AG10803 (cell line): Measurements from ENCODE around the gene AFAP1L1.
A peak's percentile ranks its signal among the peaks of the same experiment; 100 is the strongest.

ENCODE experiments used
- DNase-seq: peaks from one replicate; pipeline ENCODE4 v3.0.0; 2010; ENCODE audit warnings: low read depth
- H3K4me3 ChIP-seq: 2 replicates; pipeline ENCODE4 v1.5.1; 2011; ENCODE audit warnings: mild to moderate bottlenecking, low read length, control low read depth
- TF ChIP-seq, protein P1 (sequence below): conservative IDR thresholded peaks from 2 replicates; pipeline ENCODE4 v1.5.1; 2011; ENCODE audit warnings: mild to moderate bottlenecking, low read length, control low read depth, inconsistent platforms

AFAP1L1 gene

DNA sequence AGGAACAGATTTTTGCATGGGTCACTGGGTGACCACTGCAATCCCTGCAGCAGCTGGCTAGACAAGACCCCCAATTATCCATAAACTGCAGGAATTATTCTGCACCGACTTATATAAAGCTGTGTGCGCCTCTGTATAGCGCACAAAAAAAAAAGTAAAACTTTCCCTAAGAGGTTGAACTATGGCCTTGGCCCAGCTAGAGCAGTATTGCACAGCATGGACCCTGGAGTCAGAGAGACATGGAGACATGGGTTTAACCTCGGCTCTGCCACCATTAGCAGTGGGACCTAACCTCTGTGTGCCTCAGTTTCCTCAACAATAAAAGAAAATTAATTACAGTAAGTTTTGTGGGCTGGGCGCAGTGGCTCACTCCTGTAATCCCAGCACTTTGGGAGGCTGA is 56.5 kb downstream of the AFAP1L1 start:
- TF ChIP-seq, protein P1, sequence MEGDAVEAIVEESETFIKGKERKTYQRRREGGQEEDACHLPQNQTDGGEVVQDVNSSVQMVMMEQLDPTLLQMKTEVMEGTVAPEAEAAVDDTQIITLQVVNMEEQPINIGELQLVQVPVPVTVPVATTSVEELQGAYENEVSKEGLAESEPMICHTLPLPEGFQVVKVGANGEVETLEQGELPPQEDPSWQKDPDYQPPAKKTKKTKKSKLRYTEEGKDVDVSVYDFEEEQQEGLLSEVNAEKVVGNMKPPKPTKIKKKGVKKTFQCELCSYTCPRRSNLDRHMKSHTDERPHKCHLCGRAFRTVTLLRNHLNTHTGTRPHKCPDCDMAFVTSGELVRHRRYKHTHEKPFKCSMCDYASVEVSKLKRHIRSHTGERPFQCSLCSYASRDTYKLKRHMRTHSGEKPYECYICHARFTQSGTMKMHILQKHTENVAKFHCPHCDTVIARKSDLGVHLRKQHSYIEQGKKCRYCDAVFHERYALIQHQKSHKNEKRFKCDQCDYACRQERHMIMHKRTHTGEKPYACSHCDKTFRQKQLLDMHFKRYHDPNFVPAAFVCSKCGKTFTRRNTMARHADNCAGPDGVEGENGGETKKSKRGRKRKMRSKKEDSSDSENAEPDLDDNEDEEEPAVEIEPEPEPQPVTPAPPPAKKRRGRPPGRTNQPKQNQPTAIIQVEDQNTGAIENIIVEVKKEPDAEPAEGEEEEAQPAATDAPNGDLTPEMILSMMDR = no peak
- H3K4me3 ChIP-seq = no peak overlapping the region
- DNase-seq = no peak

DNA sequence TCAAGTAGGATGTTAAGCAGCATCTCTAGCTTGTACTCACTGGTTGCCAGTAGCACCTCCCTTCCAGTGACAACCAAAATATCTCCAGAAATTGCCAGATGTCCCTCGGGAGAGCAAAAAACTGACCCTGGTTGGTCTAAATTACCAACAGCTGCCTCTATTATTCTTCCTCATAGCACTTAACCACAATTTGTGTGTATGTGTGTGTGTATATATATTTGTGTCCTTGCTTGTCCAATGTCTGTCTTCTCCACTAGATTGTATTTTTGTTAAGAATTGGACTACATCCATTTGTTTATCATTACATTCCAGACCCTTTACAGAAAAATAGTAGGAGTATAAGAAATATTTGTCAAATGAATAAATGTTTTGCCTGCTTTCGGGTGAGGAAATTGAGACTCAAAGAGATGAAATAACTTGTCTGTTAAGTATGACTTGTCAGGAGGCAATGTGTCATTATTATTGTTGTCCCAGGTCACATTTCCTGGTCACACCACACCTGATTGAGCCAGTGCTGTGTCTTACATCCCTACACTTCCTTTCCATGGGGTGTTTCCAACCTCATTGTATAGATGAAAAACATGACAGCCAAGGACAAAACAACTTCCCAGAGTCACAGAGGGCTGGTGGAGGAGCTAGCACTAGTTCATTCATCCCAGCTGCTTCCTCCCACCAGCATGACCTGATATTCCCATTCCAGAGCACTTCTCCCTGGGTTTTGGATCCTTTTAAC is 62.2 kb downstream of the AFAP1L1 start:
- H3K4me3 ChIP-seq = no peak overlapping the region
- TF ChIP-seq, protein P1 = no peak
- peak; percentile 35 for DNase-seq

DNA sequence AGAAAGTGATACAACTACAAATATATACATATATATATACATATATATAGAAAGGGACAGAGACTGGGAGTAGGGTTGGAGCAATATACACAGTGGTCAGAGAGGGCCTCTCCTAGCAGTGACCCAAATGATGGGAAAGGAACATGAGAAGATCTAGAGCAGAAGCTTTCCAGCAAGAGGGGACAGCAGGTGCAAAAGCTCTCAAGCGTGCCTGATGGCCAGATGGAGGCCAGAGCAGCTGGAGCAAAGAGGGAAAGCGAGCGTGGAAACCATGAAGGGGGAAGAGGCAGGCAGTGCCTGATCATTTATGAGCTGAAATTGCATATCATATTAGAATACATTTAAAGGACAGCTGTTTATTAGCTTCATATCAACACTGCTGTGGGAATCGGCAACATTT is 66.1 kb downstream of the AFAP1L1 start:
- no peak overlapping the region for H3K4me3 ChIP-seq
- DNase-seq = no peak
- TF ChIP-seq, protein P1 = no peak

DNA sequence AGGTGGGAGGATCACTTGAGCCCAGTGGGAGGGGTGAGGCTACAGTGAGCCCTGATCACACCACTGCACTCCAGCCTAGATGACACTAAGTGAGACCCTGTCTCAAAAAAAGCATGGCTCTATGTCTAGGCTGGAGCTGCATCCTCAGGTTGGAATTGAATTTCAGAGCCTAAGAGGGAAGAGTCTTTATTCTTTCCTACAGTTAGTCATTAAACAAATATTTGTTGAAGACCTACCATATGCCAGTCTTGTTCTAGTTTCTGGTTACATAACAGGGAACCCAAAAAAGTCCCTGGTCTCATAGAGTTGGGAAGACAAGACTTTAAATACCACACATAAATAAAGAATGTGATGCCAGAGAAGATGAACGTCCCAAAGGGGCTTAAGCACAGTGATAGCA is 66.7 kb downstream of the AFAP1L1 start:
- no peak overlapping the region for H3K4me3 ChIP-seq
- TF ChIP-seq, protein P1 = no peak
- no peak for DNase-seq

DNA sequence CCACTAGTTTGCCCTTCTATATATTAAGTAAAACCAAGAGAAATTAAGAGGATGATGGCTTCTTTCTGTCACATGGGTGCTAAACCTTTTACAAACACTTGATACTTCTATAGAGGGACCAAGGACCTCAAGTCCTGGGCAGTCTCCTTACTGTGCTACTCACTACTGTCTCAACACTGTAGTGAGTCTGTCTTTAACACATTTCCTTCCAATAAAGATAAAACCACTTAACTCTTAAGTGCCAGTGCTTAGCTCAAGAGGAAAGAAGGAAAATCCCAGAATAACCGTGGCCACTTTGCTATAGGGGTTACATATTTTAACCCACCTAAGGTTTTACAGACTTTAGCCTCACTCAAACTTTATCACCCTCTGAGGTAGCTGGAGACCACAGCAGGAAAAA is 69.3 kb downstream of the AFAP1L1 start:
- no peak overlapping the region for H3K4me3 ChIP-seq
- TF ChIP-seq, protein P1 = no peak
- DNase-seq = no peak

DNA sequence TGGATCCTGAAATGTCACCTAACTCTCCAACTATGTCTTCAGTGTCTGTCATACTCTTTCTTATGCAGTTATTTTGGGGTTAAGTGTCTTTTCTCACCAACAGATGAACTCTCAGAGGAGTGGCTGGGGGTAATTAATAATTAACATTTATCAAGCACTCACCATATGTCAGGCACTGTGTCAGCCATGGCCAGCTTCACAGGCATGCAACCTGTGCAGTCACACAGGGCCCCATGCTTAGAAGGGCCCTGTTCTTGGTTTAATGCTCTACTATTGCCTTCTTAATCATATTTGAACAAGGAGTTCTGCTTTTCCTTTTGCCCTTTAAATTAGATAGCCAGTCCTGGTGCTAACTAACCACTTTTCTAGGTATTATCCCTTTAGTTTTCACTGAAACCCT is 70.2 kb downstream of the AFAP1L1 start:
- no peak overlapping the region for H3K4me3 ChIP-seq
- DNase-seq = no peak
- TF ChIP-seq, protein P1 = no peak

DNA sequence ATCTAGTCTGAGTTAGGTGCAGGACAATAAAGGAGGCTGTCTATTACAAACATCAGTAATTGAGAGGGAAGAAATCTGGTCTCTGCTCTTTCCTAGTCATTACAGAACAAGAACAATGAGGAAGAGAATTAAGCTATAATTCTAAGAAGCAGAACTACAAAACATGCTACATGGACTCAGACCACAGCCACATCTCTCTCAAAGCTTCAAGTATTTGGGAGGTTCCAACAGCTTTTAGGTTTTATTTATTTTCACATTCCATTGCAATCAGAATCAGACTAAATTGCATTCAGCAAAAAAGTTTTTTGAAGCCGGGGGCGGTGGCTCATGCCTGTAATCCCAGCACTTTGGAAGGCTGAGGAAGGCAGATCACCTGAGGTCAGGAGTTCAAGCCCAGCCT is 72.5 kb downstream of the AFAP1L1 start:
- no peak overlapping the region for H3K4me3 ChIP-seq
- DNase-seq = no peak
- TF ChIP-seq, protein P1 = no peak
